PC-3 (cell line): ENCODE data around the gene LHCGR. TPM values are rescaled to one million over a fixed set of nuclear protein-coding genes. Genes with fewer than 3 reads are reported as not detected.

Experiments used
- ATAC-seq: fragments of 200-7000 bp; cut with Tn5 transposase; 2 replicates; pipeline ENCODE4 v1.9.1; 2020; ENCODE audit warnings: mild to moderate bottlenecking, moderate library complexity
- BruUV-seq: library from RNA; stranded (reverse); fragments of 400-500 nt; replicated peaks from 2 replicates; lab custom pipeline; 2021; lab: Mats Ljungman, UMichigan
- CTCF ChIA-PET: fragments of 300-600 bp; sonication (Branson Sonifier 250); formaldehyde crosslinking; loops from one replicate; lab custom pipeline; 2022; ENCODE audit warnings: antibody characterized with exemption; lab: Charles Lee
- POLR2A ChIA-PET: fragments of 300-600 bp; sonication (Branson Sonifier 250); formaldehyde crosslinking; loops from one replicate; lab custom pipeline; 2022; ENCODE audit warnings: antibody characterized with exemption; ENCODE audit not compliant: unreplicated experiment; lab: Charles Lee
- DNase-seq: peaks from one replicate; pipeline ENCODE4 v3.0.0-alpha.2; 2015
- H2AFZ ChIP-seq: fragments of 300-600 bp; sonication (generic); 2 replicates; pipeline ENCODE4 v1.6.0; 2016; ENCODE audit warnings: antibody characterized with exemption, low read length
- H3F3A ChIP-seq: fragments of 300-600 bp; sonication (generic); one replicate; pipeline ENCODE4 v1.6.0; 2017; ENCODE audit warnings: antibody characterized with exemption, low read length, control low read depth, mild to moderate bottlenecking; ENCODE audit not compliant: unreplicated experiment
- H3K27ac ChIP-seq: fragments of 300-600 bp; sonication (generic); 2 replicates; pipeline ENCODE4 v1.5.1; 2016; ENCODE audit warnings: mild to moderate bottlenecking, low read length
- H3K27me3 ChIP-seq: fragments of 300-600 bp; sonication (generic); 2 replicates; pipeline ENCODE4 v1.6.1; 2016; ENCODE audit warnings: low read length, mixed read lengths
- H3K36me3 ChIP-seq: fragments of 300-600 bp; sonication (generic); 2 replicates; pipeline ENCODE4 v1.6.1; 2016; ENCODE audit warnings: low read depth, mixed run types, low read length, mixed read lengths
- H3K4me1 ChIP-seq: fragments of 300-600 bp; sonication (generic); 2 replicates; pipeline ENCODE4 v1.5.1; 2016; ENCODE audit warnings: low read length; ENCODE audit not compliant: insufficient read depth
- H3K4me2 ChIP-seq: fragments of 300-600 bp; sonication (generic); 2 replicates; pipeline ENCODE4 v1.6.0; 2016; ENCODE audit warnings: low read length
- H3K4me3 ChIP-seq: fragments of 300-600 bp; sonication (generic); 2 replicates; pipeline ENCODE4 v1.5.1; 2016; ENCODE audit warnings: mild to moderate bottlenecking, low read length, mixed read lengths
- H3K79me2 ChIP-seq: fragments of 300-600 bp; sonication (generic); 2 replicates; pipeline ENCODE4 v1.6.1; 2017; ENCODE audit warnings: low read length, mixed read lengths
- H3K9ac ChIP-seq: fragments of 300-600 bp; sonication (generic); 2 replicates; pipeline ENCODE4 v1.6.0; 2016; ENCODE audit warnings: mild to moderate bottlenecking, low read length
- H3K9me2 ChIP-seq: fragments of 300-600 bp; sonication (generic); replicated peaks from 2 replicates; pipeline ENCODE4 v1.6.1; 2016; ENCODE audit warnings: mixed run types, low read length, mixed read lengths
- H3K9me3 ChIP-seq: fragments of 300-600 bp; sonication (generic); 2 replicates; pipeline ENCODE4 v1.6.1; 2016; ENCODE audit warnings: low read length, mixed read lengths
- H4K20me1 ChIP-seq: fragments of 300-600 bp; sonication (generic); 2 replicates; pipeline ENCODE4 v1.6.1; 2016; ENCODE audit warnings: low read length, mixed read lengths
- EZH2 ChIP-seq: fragments of 300-600 bp; sonication (generic); IDR thresholded peaks from one replicate; pipeline ENCODE4 v1.6.1; 2017; ENCODE audit warnings: antibody characterized with exemption, mild to moderate bottlenecking, low read length; ENCODE audit not compliant: unreplicated experiment
- EZH2phosphoT487 ChIP-seq: fragments of 300-600 bp; sonication (generic); IDR thresholded peaks from 2 replicates; pipeline ENCODE4 v1.6.1; 2018; ENCODE audit warnings: mild to moderate bottlenecking, antibody characterized with exemption, low read length, borderline replicate concordance
- intact Hi-C: fragments of 100-400 bp; cut with micrococcal nuclease; formaldehyde crosslinking; loops from 2 replicates; pipeline ENCODE4 v1.9.0; 2023
- total RNA-seq: library from RNA; depleted of rRNA; stranded (reverse); fragments of >200 nt; gene quantifications from 2 replicates; pipeline ENCODE4 v1.2.3, GENCODE V29; 2014
- TF ChIP-seq, protein P1 (sequence below): fragments of 300-600 bp; sonication (generic); conservative IDR thresholded peaks from 2 replicates; pipeline ENCODE4 v1.5.1; 2017; ENCODE audit warnings: antibody characterized with exemption, low read depth, mild to moderate bottlenecking, low read length

Gene LHCGR
- total RNA-seq, 1 experiment from 2014 or later: not detected

DNA sequence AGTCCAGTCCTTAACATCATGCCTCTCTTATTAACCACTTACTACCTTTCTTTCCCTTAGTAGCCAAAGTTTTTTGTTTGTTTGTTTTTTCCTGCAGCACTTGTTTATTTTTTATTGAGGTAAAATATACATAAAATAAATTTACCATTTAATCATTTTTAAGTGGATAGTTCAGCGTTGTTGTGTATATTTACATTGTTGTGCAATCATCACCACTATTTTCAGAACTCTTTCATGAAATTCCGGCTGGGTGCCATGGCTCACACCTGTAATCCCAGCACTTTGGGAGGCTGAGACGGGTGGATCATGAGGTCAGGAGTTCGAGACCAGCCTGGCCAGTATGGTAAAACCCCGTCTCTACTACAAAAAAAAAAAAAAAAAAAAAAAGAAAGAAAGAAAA is 38.1 kb upstream of the LHCGR start:
- Histone ChIP-seq H3K27me3 (no peaks in the 10 kb centered on the region; the same call in 1 of the 2 replicates), H3K36me3 (no peaks in the 10 kb centered on the region), H4K20me1 (no peaks in the 10 kb centered on the region), H3K4me2 (no peak overlapping the region), H3F3A (no peaks in the 10 kb centered on the region), H3K79me2 (no peaks in the 10 kb centered on the region), H3K9me3 (no peaks in the 10 kb centered on the region), H3K4me3 (no peak overlapping the region), H3K9me2 (no peaks in the 10 kb centered on the region), H3K4me1 (no peaks in the 10 kb centered on the region), H3K27ac (no peak overlapping the region), H2AFZ (no peak overlapping the region), H3K9ac (no peak overlapping the region)
- BruUV-seq: no TSS peak
- intact Hi-C loops: no loop called here
- ChIA-PET CTCF (no interaction called here), POLR2A (no interaction called here)
- DNase-seq: no peak
- no peak for ATAC-seq
- no peak for TF ChIP-seq EZH2
- TF ChIP-seq EZH2phosphoT487: no peak
- TF ChIP-seq, protein P1, sequence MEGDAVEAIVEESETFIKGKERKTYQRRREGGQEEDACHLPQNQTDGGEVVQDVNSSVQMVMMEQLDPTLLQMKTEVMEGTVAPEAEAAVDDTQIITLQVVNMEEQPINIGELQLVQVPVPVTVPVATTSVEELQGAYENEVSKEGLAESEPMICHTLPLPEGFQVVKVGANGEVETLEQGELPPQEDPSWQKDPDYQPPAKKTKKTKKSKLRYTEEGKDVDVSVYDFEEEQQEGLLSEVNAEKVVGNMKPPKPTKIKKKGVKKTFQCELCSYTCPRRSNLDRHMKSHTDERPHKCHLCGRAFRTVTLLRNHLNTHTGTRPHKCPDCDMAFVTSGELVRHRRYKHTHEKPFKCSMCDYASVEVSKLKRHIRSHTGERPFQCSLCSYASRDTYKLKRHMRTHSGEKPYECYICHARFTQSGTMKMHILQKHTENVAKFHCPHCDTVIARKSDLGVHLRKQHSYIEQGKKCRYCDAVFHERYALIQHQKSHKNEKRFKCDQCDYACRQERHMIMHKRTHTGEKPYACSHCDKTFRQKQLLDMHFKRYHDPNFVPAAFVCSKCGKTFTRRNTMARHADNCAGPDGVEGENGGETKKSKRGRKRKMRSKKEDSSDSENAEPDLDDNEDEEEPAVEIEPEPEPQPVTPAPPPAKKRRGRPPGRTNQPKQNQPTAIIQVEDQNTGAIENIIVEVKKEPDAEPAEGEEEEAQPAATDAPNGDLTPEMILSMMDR: no peak

DNA sequence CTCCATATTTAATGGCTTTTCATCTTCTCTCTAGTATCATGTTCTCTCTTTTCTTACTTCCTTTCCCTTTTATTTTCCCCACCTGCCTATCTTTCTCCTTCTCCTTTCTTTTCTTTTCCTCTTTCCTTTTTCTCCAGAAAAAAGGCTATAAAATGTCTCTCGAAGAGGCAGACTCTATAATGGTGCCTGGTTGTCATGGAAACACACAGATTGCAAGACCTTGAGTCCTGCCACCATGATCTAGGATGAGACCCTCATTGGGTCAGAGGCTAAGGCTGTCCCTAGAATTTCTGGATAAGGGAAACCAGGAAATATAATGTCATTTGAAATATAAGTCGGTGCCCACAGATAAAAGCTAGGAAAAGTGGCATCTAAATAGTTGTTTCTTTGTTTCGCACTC is 36.5 kb upstream of the LHCGR start:
- H3K9me2 ChIP-seq: no peaks in the 10 kb centered on the region
- ChIA-PET POLR2A (no interaction called here), CTCF (no interaction called here)
- no peak overlapping the region for H2AFZ ChIP-seq
- H3F3A ChIP-seq: no peaks in the 10 kb centered on the region
- no peaks in the 10 kb centered on the region for H3K4me1 ChIP-seq
- DNase-seq (no peak), ATAC-seq (no peak)
- H3K9ac ChIP-seq: no peak overlapping the region
- H3K27ac ChIP-seq: no peak overlapping the region
- H3K27me3 ChIP-seq: no peaks in the 10 kb centered on the region; the same call in 1 of the 2 replicates
- H3K9me3 ChIP-seq: no peaks in the 10 kb centered on the region
- H3K4me2 ChIP-seq: no peak overlapping the region
- intact Hi-C loops: no loop called here
- TF ChIP-seq, protein P1: no peak
- TF ChIP-seq EZH2phosphoT487 (no peak), EZH2 (no peak)
- no TSS peak for BruUV-seq
- no peaks in the 10 kb centered on the region for H3K36me3 ChIP-seq
- no peaks in the 10 kb centered on the region for H4K20me1 ChIP-seq
- H3K79me2 ChIP-seq: no peaks in the 10 kb centered on the region
- no peak overlapping the region for H3K4me3 ChIP-seq

DNA sequence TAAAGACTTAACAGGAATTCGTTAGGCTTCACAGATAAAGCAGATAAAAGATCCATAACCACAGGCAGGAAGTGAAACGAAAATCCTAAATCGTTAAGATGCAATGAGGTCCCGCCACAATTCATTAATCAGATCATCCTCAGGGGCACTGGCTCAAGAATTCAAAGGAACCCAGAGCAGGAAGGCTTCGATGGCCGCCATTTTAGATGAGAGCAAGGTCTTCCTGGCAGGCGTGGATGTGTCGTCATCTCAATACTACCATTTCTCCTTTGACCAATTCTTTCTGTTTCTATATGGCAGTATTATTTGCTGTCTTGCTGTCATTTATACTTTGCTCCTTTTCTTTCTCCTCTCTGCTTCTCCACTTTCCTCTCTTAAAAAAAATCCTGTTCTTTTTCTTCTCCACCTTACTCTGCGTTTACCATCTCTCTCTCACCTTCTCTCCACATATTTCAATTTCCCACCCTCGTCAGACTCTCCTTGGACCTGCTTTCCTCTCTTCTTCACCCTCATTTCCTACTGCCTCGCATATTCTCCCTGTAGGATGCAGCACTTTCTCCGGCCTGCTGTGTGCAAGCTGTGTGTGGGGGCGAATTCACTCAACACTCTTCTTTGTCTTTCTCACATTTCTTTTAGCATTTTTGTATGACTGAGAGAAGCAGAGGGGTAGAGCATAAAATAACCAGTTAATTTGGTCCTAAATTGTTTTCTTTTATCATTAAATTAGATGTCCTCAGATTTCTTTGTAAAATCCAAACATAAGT is 35.1 kb upstream of the LHCGR start:
- Histone ChIP-seq H3K27me3 (no peaks in the 10 kb centered on the region; the same call in 1 of the 2 replicates), H2AFZ (no peak overlapping the region), H3K4me1 (no peaks in the 10 kb centered on the region), H3K79me2 (no peaks in the 10 kb centered on the region), H3K9me2 (no peaks in the 10 kb centered on the region), H3K9ac (no peak overlapping the region), H3K9me3 (no peaks in the 10 kb centered on the region), H4K20me1 (no peaks in the 10 kb centered on the region), H3F3A (no peaks in the 10 kb centered on the region), H3K4me2 (no peak overlapping the region), H3K27ac (no peak overlapping the region), H3K4me3 (no peak overlapping the region), H3K36me3 (no peaks in the 10 kb centered on the region)
- intact Hi-C loops: no loop called here
- POLR2A ChIA-PET: no interaction called here
- no peak for ATAC-seq
- BruUV-seq: no TSS peak
- CTCF ChIA-PET: no interaction called here
- TF ChIP-seq EZH2 (no peak), EZH2phosphoT487 (no peak)
- TF ChIP-seq, protein P1: no peak
- DNase-seq: no peak
